ENCODE data around the gene SLC23A2.

Gene SLC23A2

DNA sequence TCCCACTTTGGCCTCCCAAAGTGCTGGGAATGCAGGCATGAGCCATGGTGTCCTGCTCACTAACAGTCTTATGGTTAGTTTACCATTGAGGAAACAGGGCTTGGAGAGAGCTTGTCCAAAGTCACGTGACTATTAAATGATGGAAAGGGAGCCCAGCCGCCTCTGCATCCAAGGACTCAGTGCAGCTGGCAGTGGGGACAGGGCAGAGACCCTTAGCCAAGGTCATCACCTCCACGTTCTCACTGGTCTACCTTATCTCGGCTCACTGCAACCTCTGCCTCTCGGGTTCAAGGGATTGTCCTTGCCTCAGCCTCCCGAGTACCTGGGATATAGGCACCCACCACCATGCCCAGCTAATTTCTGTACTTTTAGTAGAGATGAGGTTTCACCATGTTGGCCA lies 109.3 kb downstream of the SLC23A2 start:
- peaks cover 3% of the 10 kb centered on the region for H3K4me1 ChIP-seq (ENCODE audit: insufficient read depth, insufficient read length)
- H3K9me3 ChIP-seq (ENCODE audit: insufficient read depth, low read length): no peaks in the 10 kb centered on the region
- no peak for DNase-seq (ENCODE audit: low read depth, low spot score)
- TF ChIP-seq ZNF274 (IDR thresholded peaks at IDR 0.05; ENCODE audit: low read depth, low read length) (no peak), SUZ12 (IDR thresholded peaks at IDR 0.05; ENCODE audit: extremely low read depth, insufficient read depth, insufficient read length) (no peak), YY1 (IDR thresholded peaks at IDR 0.05; ENCODE audit: insufficient read depth, insufficient read length) (no peak)
- H3K9ac ChIP-seq (ENCODE audit: insufficient read length, low read depth): no peak overlapping the region
- peaks cover 3% of the 10 kb centered on the region for H3K36me3 ChIP-seq (ENCODE audit: insufficient read depth, insufficient read length, low read length)
- H3K4me3 ChIP-seq (ENCODE audit: insufficient read length, low read depth): no peak overlapping the region
- no peaks in the 10 kb centered on the region for H3K27me3 ChIP-seq (ENCODE audit: insufficient read depth, insufficient read length)

DNA sequence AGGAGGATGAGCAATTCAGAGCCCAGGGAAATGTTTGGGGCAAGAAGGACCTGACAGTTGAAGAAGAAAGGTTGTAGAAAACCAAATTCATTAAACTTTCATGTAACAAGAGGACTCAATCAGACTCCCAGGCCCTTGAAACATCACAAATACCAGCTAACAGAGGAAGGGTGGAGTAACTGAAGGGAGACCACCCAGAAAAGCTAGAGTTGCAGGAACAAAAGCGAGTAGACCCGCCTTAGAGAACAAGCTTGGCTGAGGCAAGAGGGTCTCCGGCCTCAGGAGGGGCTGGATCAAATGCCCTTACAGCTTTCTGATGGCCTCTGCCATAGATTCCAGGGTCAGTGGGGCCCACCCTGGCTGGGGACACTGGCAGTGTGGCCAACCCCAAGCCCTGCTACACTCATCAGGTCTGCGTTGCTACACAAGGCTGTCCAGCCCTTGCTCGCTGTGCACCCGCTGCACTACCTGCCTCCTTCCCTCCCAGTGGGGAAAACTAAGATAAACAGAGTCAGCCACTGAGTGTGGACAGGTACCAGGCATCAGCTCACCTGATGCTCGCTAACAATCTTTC lies 110.0 kb downstream of the SLC23A2 start:
- no peak for DNase-seq (ENCODE audit: low read depth, low spot score)
- Histone ChIP-seq H3K4me3 (ENCODE audit: insufficient read length, low read depth) (no peak overlapping the region), H3K36me3 (ENCODE audit: insufficient read depth, insufficient read length, low read length) (peaks cover 3% of the 10 kb centered on the region), H3K27me3 (ENCODE audit: insufficient read depth, insufficient read length) (no peaks in the 10 kb centered on the region), H3K4me1 (ENCODE audit: insufficient read depth, insufficient read length) (peaks cover 3% of the 10 kb centered on the region), H3K9me3 (ENCODE audit: insufficient read depth, low read length) (no peaks in the 10 kb centered on the region), H3K9ac (ENCODE audit: insufficient read length, low read depth) (no peak overlapping the region)
- TF ChIP-seq YY1 (IDR thresholded peaks at IDR 0.05; ENCODE audit: insufficient read depth, insufficient read length): no peak
- TF ChIP-seq ZNF274 (IDR thresholded peaks at IDR 0.05; ENCODE audit: low read depth, low read length): no peak
- no peak for TF ChIP-seq SUZ12 (IDR thresholded peaks at IDR 0.05; ENCODE audit: extremely low read depth, insufficient read depth, insufficient read length)

DNA sequence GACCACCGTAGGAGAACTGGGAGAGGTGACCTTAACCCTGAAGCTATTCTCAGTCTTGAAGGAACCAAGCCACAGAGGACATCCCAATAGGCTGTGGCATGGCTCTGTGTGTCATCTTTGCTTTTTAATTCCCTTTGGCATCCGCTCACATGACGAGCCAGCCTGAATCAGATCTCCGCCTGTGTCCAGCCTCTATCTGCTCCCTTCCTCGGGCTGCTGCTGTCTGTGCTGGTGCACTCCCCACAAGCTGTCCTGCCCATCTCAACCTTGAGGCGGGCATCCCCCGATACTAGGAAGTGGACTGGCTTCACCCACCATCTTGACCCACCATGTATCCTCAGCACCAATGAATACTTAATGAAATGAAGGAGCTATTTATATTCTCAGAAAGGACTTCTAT lies 111.9 kb downstream of the SLC23A2 start:
- no peaks in the 10 kb centered on the region for H3K9me3 ChIP-seq (ENCODE audit: insufficient read depth, low read length)
- no peaks in the 10 kb centered on the region for H3K27me3 ChIP-seq (ENCODE audit: insufficient read depth, insufficient read length)
- H3K4me1 ChIP-seq (ENCODE audit: insufficient read depth, insufficient read length): no peaks in the 10 kb centered on the region
- H3K4me3 ChIP-seq (ENCODE audit: insufficient read length, low read depth): no peak overlapping the region
- DNase-seq (ENCODE audit: low read depth, low spot score): no peak
- H3K9ac ChIP-seq (ENCODE audit: insufficient read length, low read depth): no peak overlapping the region
- TF ChIP-seq YY1 (IDR thresholded peaks at IDR 0.05; ENCODE audit: insufficient read depth, insufficient read length) (no peak), ZNF274 (IDR thresholded peaks at IDR 0.05; ENCODE audit: low read depth, low read length) (no peak), SUZ12 (IDR thresholded peaks at IDR 0.05; ENCODE audit: extremely low read depth, insufficient read depth, insufficient read length) (no peak)
- H3K36me3 ChIP-seq (ENCODE audit: insufficient read depth, insufficient read length, low read length): peaks cover 3% of the 10 kb centered on the region

DNA sequence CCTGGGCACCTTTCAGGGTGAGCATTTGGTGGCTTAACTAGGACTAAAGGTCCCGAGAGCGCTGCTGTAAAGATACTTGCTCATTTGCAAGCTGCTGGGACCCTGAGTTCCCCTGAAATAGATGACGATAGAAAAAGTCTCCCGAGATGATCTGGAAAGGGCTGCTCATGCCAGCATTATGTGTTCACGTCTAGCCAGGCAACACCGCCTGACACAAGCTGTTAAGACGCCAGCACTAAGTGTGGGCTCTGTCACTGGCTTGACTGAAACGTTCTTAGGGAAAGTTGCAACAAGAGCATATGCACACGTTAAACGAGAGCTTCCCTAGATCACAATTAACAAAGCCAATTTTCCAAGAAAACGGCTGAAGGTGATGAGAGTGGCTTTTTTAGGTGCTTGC lies 113.7 kb downstream of the SLC23A2 start:
- Histone ChIP-seq H3K4me1 (ENCODE audit: insufficient read depth, insufficient read length) (no peaks in the 10 kb centered on the region), H3K9me3 (ENCODE audit: insufficient read depth, low read length) (no peaks in the 10 kb centered on the region), H3K9ac (ENCODE audit: insufficient read length, low read depth) (no peak overlapping the region), H3K36me3 (ENCODE audit: insufficient read depth, insufficient read length, low read length) (peaks cover 11% of the 10 kb centered on the region), H3K27me3 (ENCODE audit: insufficient read depth, insufficient read length) (no peaks in the 10 kb centered on the region), H3K4me3 (ENCODE audit: insufficient read length, low read depth) (no peak overlapping the region)
- TF ChIP-seq SUZ12 (IDR thresholded peaks at IDR 0.05; ENCODE audit: extremely low read depth, insufficient read depth, insufficient read length) (no peak), YY1 (IDR thresholded peaks at IDR 0.05; ENCODE audit: insufficient read depth, insufficient read length) (no peak), ZNF274 (IDR thresholded peaks at IDR 0.05; ENCODE audit: low read depth, low read length) (no peak)
- no peak for DNase-seq (ENCODE audit: low read depth, low spot score)

DNA sequence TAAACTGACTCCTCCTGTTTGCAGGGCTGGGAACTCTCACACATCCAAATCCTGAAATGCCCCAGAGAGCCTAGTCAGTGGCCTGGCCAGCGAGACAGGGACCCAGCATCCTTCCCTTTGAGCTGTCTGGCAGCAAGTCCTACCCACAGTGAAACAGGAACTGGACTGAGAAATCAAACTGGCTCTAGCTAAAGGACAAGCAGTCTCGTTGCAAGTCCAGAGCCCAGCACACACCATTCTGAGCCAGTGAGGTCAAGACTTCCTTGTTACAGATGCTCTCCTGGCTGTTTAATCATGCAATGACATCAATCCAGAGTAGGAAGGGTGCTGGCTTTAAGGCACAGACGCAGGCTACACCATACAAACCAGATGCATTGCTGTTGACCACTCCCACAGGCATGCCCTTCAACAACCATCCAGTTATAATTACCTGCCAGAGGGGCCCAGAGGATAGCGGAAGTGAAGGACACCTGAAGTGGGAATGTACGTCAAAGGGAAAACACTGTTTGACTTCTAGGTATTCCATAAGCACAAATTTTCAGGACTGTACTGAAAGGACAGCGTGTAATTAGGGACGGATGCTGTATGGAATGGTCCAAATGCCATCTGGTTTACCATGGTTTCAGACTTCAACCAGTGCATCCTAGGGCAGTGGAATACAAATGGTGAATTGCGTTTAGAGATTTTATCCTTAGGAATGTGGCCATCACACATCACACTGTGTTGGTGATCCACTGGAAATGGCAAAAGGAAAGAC lies 114.4 kb downstream of the SLC23A2 start:
- no peak for TF ChIP-seq YY1 (IDR thresholded peaks at IDR 0.05; ENCODE audit: insufficient read depth, insufficient read length)
- no peaks in the 10 kb centered on the region for H3K4me1 ChIP-seq (ENCODE audit: insufficient read depth, insufficient read length)
- H3K4me3 ChIP-seq (ENCODE audit: insufficient read length, low read depth): no peak overlapping the region
- H3K9ac ChIP-seq (ENCODE audit: insufficient read length, low read depth): no peak overlapping the region
- DNase-seq (ENCODE audit: low read depth, low spot score): no peak
- H3K27me3 ChIP-seq (ENCODE audit: insufficient read depth, insufficient read length): no peaks in the 10 kb centered on the region
- peaks cover 11% of the 10 kb centered on the region for H3K36me3 ChIP-seq (ENCODE audit: insufficient read depth, insufficient read length, low read length)
- H3K9me3 ChIP-seq (ENCODE audit: insufficient read depth, low read length): no peaks in the 10 kb centered on the region

DNA sequence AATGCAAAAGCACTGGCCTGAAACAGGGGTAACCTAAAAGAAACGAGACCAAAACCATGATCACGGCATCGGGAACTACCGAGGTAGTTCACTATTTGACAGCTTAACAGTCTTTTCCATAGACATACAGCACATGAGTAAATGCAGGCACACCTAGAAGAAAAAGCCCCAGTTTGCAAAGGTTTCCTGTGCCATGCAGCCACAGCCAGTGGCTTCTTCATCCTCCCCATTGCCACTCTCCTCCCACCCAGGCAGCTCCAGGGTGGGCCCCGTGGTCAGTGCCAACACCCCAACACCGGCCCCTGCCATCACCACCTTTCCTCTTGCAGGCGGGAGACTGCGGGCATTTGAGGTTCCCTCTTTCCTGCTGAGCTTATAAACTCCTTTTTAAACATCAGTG lies 115.4 kb downstream of the SLC23A2 start:
- TF ChIP-seq SUZ12 (IDR thresholded peaks at IDR 0.05; ENCODE audit: extremely low read depth, insufficient read depth, insufficient read length) (no peak), ZNF274 (IDR thresholded peaks at IDR 0.05; ENCODE audit: low read depth, low read length) (no peak), YY1 (IDR thresholded peaks at IDR 0.05; ENCODE audit: insufficient read depth, insufficient read length) (no peak)
- Histone ChIP-seq H3K36me3 (ENCODE audit: insufficient read depth, insufficient read length, low read length) (peaks cover 11% of the 10 kb centered on the region), H3K9me3 (ENCODE audit: insufficient read depth, low read length) (no peaks in the 10 kb centered on the region), H3K27me3 (ENCODE audit: insufficient read depth, insufficient read length) (no peaks in the 10 kb centered on the region), H3K4me3 (ENCODE audit: insufficient read length, low read depth) (no peak overlapping the region), H3K9ac (ENCODE audit: insufficient read length, low read depth) (no peak overlapping the region), H3K4me1 (ENCODE audit: insufficient read depth, insufficient read length) (no peaks in the 10 kb centered on the region)
- no peak for DNase-seq (ENCODE audit: low read depth, low spot score)

DNA sequence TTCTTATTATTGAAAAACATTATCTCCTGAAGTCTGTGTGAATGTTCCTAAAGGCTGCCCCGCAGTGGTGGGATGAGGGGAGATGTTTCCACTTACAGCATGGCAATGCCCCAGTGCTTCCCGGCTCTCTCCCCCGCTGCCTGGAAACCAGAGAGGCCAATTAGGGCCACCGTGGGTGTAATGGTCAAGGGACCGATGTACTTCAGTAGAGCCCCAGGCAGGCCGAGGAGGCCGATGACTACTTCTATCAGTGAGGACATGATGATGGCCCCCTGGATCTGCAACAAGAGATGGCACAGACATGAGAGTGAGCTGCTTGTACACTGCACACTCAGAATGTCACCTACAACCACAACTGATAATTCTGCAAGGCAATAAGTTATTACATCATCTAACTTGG lies 117.8 kb downstream of the SLC23A2 start:
- Histone ChIP-seq H3K27me3 (ENCODE audit: insufficient read depth, insufficient read length) (no peaks in the 10 kb centered on the region), H3K9ac (ENCODE audit: insufficient read length, low read depth) (no peak overlapping the region), H3K4me1 (ENCODE audit: insufficient read depth, insufficient read length) (no peaks in the 10 kb centered on the region), H3K9me3 (ENCODE audit: insufficient read depth, low read length) (no peaks in the 10 kb centered on the region), H3K4me3 (ENCODE audit: insufficient read length, low read depth) (no peak overlapping the region), H3K36me3 (ENCODE audit: insufficient read depth, insufficient read length, low read length) (peaks cover 9% of the 10 kb centered on the region)
- TF ChIP-seq ZNF274 (IDR thresholded peaks at IDR 0.05; ENCODE audit: low read depth, low read length) (no peak), YY1 (IDR thresholded peaks at IDR 0.05; ENCODE audit: insufficient read depth, insufficient read length) (no peak), SUZ12 (IDR thresholded peaks at IDR 0.05; ENCODE audit: extremely low read depth, insufficient read depth, insufficient read length) (no peak)
- no peak for DNase-seq (ENCODE audit: low read depth, low spot score)

Measured in NT2/D1 (cell line).